Fibroblast of mammary gland (primary cell): ENCODE measurements around the gene ABCB6.

Source experiments
- DNase-seq: peaks from one replicate; pipeline ENCODE4 v3.0.0-alpha.2; 2010; ENCODE audit warnings: low read depth
- H3K4me3 ChIP-seq: 2 replicates; pipeline ENCODE4 v1.5.1; 2011; ENCODE audit warnings: low read depth, mild to moderate bottlenecking, low read length, moderate library complexity; ENCODE audit not compliant: control insufficient read depth
- CTCF ChIP-seq: conservative IDR thresholded peaks from 2 replicates; pipeline ENCODE4 v1.5.1; 2011; ENCODE audit warnings: low read depth, low read length, inconsistent platforms; ENCODE audit not compliant: control insufficient read depth, insufficient read depth

Gene ABCB6

GRCh38 chr2:219245148-219245898 lies 26.6 kb upstream of the ABCB6 start, which contains the start of the genes GLB1L and STK16:
Gene GLB1L (minus strand): TSS chr2:219245444. CDS start chr2:219243573, 1,871 bp downstream.
Gene STK16 (plus strand): TSS chr2:219245479. CDS start chr2:219246000, 521 bp downstream.
- H3K4me3 ChIP-seq: peak within 1 kb of the TSS; percentile 91
- no peak for TF ChIP-seq CTCF
- peak; percentile 90 for DNase-seq

DNA sequence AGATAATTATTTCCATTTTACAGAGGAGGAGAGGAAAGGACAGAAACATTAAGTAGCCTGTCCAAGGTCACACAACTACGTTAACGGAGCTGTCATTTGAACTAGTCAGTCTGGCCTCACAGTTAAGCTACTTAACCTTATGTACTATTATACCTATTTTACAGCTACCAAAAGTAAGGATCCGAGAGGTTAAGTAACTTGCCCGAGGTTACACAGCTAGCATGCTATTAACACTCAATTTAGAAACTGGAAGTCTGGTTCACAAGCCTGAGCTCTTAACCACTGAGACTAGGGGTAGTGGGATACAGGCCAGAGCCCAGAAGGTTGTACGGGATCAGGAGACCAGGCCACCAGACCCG lies 26.0 kb upstream of the ABCB6 start:
- no peak for TF ChIP-seq CTCF
- DNase-seq: no peak
- peak overlapping the region; percentile 91 for H3K4me3 ChIP-seq

- peak overlapping the region; percentile 23 for H3K4me3 ChIP-seq
- no peak for TF ChIP-seq CTCF
- DNase-seq: peak; percentile 35
Observed at GRCh38 chr2:219243291-219243761, 24.6 kb upstream of the ABCB6 start.

- no peak for TF ChIP-seq CTCF
- DNase-seq: no peak
Observed at GRCh38 chr2:219234331-219234730, 15.6 kb upstream of the ABCB6 start.

GRCh38 chr2:219230059-219230540 lies 11.3 kb upstream of the ABCB6 start:
- peak; percentile 54 for DNase-seq
- TF ChIP-seq CTCF: no peak
- H3K4me3 ChIP-seq: peak overlapping the region; percentile 97

More at GRCh38 chr2:219234331-219234730, 15.6 kb upstream of the ABCB6 start:
- no peak overlapping the region for H3K4me3 ChIP-seq

DNA sequence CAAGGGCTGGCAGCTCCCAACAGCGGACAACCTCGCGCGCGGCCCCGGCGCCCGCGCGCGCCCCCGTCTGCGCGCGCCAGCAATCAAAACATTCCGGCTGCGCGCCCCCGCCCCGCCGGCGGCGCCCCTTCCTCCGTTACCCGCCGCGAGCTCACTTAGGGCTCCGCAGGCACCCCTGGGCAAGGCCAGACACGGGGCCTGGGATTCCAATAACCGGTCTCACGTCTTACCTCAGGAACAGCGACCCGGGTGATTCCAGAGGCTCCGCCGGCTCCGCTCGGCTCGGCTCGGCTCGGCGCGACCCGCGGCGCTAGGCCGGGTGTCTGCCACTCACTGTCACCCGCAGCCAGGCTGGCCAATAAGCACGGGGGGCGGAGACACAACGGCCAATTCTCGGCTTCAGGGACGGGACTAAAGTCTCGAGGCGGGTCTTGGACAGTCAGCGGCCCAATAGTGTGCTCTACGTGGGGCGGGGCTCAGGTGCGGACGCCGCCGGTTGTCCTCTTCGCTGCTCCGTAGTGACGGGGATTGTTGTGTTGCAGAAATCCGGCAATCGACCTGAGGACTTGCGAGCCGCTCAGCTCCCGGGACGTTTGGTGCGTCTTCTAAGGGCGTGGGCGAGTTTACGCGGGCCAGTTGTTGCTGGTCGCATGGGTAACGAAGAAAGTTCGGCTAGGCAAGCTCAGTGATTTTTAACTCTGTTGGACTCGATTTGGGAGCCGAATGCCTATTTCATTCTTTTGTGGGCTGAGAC lies 10.7 kb upstream of the ABCB6 start, which contains the start of the genes ANKZF1 and ATG9A:
Gene ANKZF1, plus strand, starts transcription at position 502 of the 754 bp plus-strand sequence. CDS start 452 bp downstream, outside the sequence.
Gene ATG9A, minus strand, starts transcription at position 332 of the 754 bp plus-strand sequence. CDS start 1,612 bp downstream, outside the sequence.
- DNase-seq: peak; percentile 98
- H3K4me3 ChIP-seq: peak within 1 kb of the TSS; percentile 97
- TF ChIP-seq CTCF: no peak
